Activated naive CD4-positive, alpha-beta T cell treated with anti-CD3 and anti-CD28 coated beads, Interleukin-2, amount 50 U/mL, for 24 hours (primary cell): ENCODE results near the gene LUM.
"Not testable (repeated sequence)": the region's sequence is repeated elsewhere in the genome, so short reads cannot be mapped to it uniquely, and the experiment has no call there.

ENCODE experiments used
- H3K27ac Mint-ChIP-seq: one replicate; pipeline ENCODE4 v1.8.0; 2021; ENCODE audit warnings: mild to moderate bottlenecking, mixed read lengths
- H3K27me3 Mint-ChIP-seq: one replicate; pipeline ENCODE4 v1.8.0; 2021; ENCODE audit warnings: mixed read lengths
- H3K36me3 Mint-ChIP-seq: one replicate; pipeline ENCODE4 v1.8.0; 2021; ENCODE audit warnings: mixed read lengths
- H3K4me1 Mint-ChIP-seq: one replicate; pipeline ENCODE4 v1.8.0; 2021; ENCODE audit warnings: mixed read lengths
- H3K4me3 Mint-ChIP-seq: one replicate; pipeline ENCODE4 v1.8.0; 2021; ENCODE audit warnings: mild to moderate bottlenecking, mixed read lengths
- H3K9me3 Mint-ChIP-seq: one replicate; pipeline ENCODE4 v1.8.0; 2021; ENCODE audit warnings: mixed read lengths

LUM gene

DNA sequence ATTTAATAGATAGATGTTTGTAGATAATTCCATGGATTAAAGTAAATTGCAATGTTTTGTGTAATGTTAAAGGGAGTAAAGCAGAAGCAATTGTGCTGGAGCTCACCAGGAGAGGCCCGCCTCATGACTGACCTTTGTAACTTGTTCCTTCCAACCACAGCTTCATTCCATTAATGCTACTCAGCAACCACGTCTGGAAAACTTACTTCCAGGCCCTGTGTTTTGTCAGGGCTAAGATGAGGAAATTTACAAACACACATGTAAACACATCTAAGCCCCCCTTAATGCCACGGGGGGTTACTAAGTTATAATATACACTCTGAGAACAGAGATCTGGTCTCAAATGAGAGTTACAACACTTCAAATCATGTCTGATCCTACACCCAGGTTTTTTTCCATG is 12.4 kb downstream of the LUM start:
- Mint-ChIP-seq H3K4me1 (no peaks in the 10 kb centered on the region), H3K4me3 (no peak overlapping the region), H3K9me3 (no peaks in the 10 kb centered on the region), H3K36me3 (no peaks in the 10 kb centered on the region), H3K27me3 (peaks cover 7% of the 10 kb centered on the region), H3K27ac (no peak overlapping the region)

DNA sequence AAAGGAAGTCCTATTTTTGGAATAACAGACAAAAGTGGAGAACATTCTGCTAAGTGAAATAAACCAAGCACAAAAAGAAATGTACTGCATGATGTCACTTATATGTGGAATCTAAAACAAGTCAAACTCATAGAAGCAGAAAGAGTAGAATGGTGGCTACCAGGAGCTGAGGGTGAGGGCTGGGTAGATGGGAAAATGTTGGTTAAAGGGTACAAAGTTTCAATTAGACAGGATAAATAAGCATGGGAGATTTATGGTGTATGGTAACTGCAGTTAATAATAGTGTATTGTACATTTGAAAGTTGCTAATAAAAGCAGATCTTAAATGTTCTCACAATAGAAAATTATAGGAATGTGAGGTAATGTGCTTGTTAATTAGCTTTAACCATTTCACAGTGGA is 12.8 kb downstream of the LUM start:
- no peaks in the 10 kb centered on the region for H3K4me1 Mint-ChIP-seq
- no peak overlapping the region for H3K27ac Mint-ChIP-seq
- no peaks in the 10 kb centered on the region for H3K36me3 Mint-ChIP-seq
- peaks cover 7% of the 10 kb centered on the region for H3K27me3 Mint-ChIP-seq
- H3K4me3 Mint-ChIP-seq, result no peak overlapping the region
- no peaks in the 10 kb centered on the region for H3K9me3 Mint-ChIP-seq

DNA sequence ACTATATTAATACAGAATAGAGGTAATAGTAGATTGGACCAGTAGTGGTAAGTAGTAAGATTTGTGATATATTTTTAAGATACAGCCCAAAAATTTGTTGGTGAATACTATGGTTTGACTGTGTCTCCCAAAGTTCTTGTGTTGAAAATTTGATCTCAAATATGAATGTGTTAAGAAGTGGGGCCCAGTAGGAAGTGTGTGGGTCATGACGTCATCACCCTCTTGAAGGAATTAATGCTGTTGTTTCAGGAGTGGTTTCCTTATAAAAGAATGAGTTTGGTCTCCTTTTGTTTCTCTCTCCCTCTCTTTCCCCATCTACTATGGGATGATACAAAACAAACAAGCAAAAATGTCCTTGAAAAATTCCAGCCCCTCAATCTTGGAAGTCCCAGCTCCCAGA is 16.3 kb downstream of the LUM start:
- H3K27ac Mint-ChIP-seq, result no peak overlapping the region
- peaks cover 7% of the 10 kb centered on the region for H3K9me3 Mint-ChIP-seq
- H3K27me3 Mint-ChIP-seq, result peaks cover 7% of the 10 kb centered on the region
- no peaks in the 10 kb centered on the region for H3K4me1 Mint-ChIP-seq
- no peaks in the 10 kb centered on the region for H3K36me3 Mint-ChIP-seq
- H3K4me3 Mint-ChIP-seq, result no peak overlapping the region

DNA sequence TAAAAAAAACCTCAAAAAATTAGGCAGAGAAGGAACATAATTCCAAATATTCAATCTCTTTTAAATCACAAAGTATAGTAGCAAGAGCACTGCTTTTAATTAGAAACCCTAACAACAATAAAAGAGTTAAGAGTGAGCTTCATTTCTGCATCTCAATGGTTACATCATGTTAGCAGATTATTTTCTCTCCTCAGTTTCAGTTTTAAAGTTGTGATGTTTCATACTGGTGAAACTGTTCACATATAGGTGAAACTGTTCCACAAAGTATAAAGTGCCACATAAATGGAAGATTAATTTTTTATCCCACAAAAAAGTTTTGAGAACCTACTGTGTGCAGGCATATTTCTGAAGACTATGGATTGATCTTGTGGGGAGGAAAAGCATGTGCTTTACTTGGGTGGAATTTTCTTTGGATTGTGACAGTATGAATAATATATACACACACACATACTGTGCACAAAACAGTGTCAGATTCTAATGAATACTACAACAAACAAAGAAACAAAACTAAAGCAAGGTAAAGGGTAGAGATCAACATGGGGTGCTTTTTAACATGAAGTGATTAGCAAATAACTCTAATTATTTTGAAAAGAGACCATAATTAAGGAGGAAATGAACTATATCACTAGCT is 17.1 kb downstream of the LUM start:
- Mint-ChIP-seq H3K9me3 (peaks cover 14% of the 10 kb centered on the region), H3K4me1 (no peaks in the 10 kb centered on the region), H3K4me3 (no peak overlapping the region), H3K27me3 (peaks cover 7% of the 10 kb centered on the region), H3K36me3 (no peaks in the 10 kb centered on the region), H3K27ac (no peak overlapping the region)

DNA sequence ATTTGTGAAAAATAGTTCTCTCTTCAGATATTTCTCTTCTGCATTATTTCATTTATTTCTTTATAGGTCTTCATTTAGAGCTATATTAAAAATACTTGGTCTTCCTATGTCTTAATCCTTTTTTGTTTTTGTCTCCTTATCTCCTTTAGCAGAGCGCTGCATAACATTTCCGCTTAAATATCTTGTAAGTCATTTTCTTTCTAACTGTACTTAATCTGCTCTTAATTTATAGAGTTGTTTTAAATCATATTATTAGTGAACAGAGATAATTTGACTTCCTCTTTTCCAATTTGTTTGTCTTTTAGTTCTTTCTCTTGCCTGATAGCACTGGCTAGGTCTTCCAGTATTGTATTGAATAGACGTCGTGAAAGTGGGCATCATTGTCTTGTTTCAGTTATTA is 18.0 kb downstream of the LUM start:
- no peak overlapping the region for H3K4me3 Mint-ChIP-seq
- peaks cover 7% of the 10 kb centered on the region for H3K27me3 Mint-ChIP-seq
- peaks cover 19% of the 10 kb centered on the region for H3K9me3 Mint-ChIP-seq
- no peaks in the 10 kb centered on the region for H3K4me1 Mint-ChIP-seq
- no peak overlapping the region for H3K27ac Mint-ChIP-seq
- no peaks in the 10 kb centered on the region for H3K36me3 Mint-ChIP-seq

DNA sequence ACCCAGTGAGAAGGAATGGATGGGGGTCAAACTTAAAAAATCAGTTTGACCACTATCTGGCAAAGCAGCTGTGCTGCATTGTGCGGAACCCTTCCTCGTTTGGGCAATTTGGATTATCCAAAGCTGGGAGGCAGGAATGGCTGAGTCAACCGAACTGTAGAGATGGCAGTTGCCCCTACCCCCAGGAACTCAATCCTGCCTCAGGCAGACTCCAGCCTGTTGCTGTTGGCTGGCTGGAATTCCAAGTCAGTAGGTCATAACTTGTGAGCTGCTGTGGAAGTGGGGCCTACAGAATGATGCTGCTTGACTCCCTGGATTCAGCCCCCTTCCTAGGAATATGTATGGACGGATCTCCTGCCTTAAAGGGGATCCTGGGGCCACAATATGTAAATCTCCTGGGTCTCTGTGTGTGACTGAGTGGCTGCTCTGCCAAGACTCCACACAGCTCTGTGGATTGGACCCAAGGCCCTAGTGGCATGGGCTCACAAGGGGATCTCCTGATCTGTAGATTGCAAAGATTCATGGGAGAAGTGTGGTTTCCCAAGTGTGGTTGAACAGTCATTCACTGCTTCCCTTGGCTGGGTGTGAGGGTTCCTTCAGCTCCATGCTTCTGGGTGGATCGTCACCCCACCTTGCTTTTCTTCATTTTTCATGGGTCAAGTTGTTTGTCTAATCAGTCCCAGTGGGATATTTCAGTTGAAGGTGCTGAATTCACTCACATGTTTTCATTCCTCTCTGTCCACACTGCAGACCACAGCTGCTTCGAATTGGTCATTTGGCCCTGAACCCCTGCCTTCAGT is 19.2 kb downstream of the LUM start:
- no peaks in the 10 kb centered on the region for H3K4me1 Mint-ChIP-seq
- H3K36me3 Mint-ChIP-seq, result no peaks in the 10 kb centered on the region
- H3K27ac Mint-ChIP-seq, result no peak overlapping the region
- H3K4me3 Mint-ChIP-seq, result no peak overlapping the region
- peaks cover 7% of the 10 kb centered on the region for H3K27me3 Mint-ChIP-seq
- H3K9me3 Mint-ChIP-seq, result peaks cover 25% of the 10 kb centered on the region

DNA sequence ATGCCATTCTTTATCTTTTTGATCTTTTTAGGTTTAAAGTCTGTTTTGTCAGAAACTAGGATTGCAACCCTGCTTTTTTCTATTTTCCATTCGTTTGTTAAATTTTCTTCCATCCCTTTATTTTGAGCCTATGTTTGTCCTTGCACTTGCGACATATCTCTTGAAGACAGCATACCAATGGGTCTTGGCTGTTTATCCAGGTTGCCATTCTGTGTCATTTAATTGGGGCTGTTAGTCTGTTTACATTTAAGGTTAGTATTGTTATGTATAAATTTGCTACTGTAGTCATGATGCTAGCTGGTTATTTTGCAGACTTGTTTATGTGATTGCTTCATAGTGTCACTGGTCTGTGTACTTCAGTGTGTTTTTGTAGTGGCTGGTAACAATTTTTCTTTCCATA is 21.3 kb downstream of the LUM start:
- H3K4me1 Mint-ChIP-seq, H3K4me3 Mint-ChIP-seq, H3K27me3 Mint-ChIP-seq, H3K27ac Mint-ChIP-seq, H3K36me3 Mint-ChIP-seq: not testable (repeated sequence)
- peaks cover 31% of the 10 kb centered on the region for H3K9me3 Mint-ChIP-seq

DNA sequence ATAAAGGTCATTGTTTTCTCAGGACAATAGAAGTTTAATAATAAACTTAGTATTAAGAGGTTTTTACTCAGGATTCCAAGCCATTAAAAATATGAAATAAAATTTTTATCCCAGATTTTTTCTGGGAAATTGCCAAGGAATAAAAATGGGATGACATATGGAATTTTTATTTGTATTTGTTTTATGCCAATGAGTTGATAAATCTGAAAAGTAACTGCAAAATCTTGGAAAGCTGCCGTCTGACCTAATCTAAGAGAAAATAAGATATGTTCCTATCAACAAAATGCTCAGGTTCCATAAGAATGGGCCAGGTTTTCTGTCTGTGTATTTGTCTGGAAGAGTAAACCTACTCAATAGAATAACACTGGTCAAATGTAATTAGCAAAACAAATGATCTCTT is 31.3 kb downstream of the LUM start:
- Mint-ChIP-seq H3K4me3 (no peak overlapping the region), H3K36me3 (no peaks in the 10 kb centered on the region), H3K4me1 (no peaks in the 10 kb centered on the region), H3K27ac (no peak overlapping the region), H3K9me3 (no peaks in the 10 kb centered on the region), H3K27me3 (no peaks in the 10 kb centered on the region)

DNA sequence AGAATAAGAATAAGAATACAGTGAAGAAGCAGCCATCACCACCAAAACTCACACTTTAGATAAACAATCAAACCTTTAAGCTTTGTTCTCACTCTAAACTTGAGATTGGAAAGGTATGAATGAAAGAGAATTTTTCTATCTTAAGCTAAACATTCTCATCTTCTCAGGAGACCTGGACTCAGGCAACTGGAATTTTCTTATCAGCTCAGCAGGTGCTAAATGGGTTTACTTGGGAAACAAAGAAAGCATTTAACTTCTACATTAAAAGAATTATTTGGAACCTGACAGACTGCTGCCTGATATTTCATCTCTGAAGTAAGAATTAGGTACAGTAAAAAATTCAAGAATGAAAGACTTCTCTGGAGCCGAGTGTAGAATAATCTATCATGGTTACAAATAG is 32.8 kb downstream of the LUM start:
- H3K27me3 Mint-ChIP-seq, result no peaks in the 10 kb centered on the region
- no peaks in the 10 kb centered on the region for H3K9me3 Mint-ChIP-seq
- no peak overlapping the region for H3K4me3 Mint-ChIP-seq
- H3K27ac Mint-ChIP-seq, result no peak overlapping the region
- H3K4me1 Mint-ChIP-seq, result no peaks in the 10 kb centered on the region
- no peaks in the 10 kb centered on the region for H3K36me3 Mint-ChIP-seq

DNA sequence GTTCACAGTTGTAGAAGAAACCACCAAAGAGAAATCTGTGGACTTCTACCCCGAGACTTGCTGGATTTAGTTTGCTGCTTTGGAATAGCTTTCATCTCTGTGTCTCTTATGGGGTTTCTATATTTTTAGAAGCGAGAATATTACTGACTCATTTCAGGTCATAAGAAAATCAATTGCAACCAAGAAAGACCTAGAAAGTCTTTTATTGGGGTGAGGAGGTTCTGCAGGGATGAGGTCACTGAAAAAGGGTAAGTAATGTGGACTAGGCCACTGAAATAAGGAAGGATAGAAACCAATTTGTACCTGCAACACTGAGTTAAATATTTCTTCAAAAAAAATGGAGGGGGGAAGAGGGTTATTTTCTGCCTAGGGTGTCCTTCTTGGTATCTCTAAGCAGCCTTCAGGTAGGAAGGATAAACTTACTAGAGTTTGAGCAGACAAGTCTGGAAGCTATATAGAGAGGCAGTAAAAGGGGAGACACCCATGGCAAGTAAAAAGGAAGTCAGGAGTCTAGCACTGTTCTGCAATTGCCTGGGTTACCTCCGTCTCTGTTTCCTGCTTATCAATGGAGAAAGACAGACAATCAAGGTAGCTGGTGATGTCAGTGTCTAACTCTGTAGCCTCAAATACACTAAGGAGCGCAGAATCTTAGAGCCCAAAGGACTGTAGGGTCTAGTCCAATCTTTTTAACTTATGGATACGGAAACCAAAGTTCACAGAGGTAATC is 33.9 kb downstream of the LUM start:
- Mint-ChIP-seq H3K27me3 (peaks cover 2% of the 10 kb centered on the region), H3K9me3 (no peaks in the 10 kb centered on the region), H3K27ac (no peak overlapping the region), H3K36me3 (no peaks in the 10 kb centered on the region), H3K4me3 (no peak overlapping the region), H3K4me1 (no peaks in the 10 kb centered on the region)

DNA sequence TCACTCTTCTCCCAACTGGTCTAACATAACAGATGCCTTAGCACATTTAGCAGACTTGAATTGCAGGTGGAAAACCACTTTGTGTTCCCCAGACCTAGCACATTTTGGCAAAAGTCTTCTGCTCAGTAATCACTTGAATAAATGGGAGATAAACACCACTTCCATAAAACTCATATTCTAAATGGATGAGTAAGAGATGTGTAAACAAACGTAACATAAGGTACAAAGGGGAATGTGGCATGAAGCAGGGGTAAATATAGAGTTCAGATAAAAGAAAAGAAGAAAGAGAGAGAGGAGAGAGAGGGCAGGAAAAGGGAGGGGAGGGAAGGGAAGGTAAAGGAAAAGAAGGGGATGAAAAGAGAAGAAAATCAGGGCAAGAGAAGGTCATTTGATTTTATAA is 36.4 kb downstream of the LUM start:
- no peak overlapping the region for H3K4me3 Mint-ChIP-seq
- no peaks in the 10 kb centered on the region for H3K9me3 Mint-ChIP-seq
- peaks cover 2% of the 10 kb centered on the region for H3K27me3 Mint-ChIP-seq
- H3K4me1 Mint-ChIP-seq, result no peaks in the 10 kb centered on the region
- H3K36me3 Mint-ChIP-seq, result no peaks in the 10 kb centered on the region
- H3K27ac Mint-ChIP-seq, result no peak overlapping the region

DNA sequence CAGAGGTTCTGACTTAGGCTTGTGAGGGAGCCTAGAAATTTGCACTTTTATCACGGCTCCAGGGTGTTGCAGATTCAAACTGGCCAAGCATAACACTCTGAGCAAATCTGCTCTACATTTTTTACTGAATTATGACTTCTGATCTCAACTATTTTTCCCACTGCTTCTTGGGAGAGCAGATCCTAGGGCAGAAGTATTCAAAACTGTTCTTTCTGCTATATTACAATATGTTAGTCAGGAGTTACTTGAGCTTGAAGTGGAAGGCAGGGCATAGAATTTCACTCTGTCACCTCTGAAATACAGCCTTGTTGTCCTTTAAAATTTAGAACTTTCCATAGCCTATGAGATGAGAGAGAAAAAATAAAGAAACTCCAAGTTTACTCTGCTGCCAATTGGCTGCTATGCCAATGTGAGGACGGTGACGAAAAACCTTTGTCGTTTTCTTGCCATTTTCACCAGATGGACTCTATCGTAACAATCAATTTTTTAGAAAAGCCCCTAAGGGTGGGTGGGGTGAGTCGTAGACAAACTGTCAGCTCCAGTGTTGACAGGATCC is 37.1 kb downstream of the LUM start:
- Mint-ChIP-seq H3K4me3 (no peak overlapping the region), H3K4me1 (no peaks in the 10 kb centered on the region), H3K9me3 (no peaks in the 10 kb centered on the region), H3K36me3 (no peaks in the 10 kb centered on the region), H3K27ac (no peak overlapping the region), H3K27me3 (peaks cover 4% of the 10 kb centered on the region)

DNA sequence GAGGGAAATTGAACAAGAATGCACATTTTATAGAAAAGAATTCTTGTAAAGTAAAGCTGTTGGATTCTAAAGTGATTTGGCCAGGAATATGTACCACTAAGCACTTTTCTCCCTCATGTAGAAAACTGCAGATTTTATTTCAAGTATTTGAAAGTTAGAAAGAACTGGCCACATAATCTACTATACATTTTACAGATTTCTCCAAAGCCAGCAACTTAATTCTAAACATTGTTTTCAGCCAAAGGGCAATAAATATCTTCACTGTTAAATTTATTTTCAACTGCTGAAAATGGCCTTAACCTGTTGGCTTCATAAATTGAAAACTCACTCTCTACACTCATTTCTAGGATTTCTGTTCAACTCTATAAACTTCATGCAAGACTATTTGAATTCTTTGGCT is 37.9 kb downstream of the LUM start:
- Mint-ChIP-seq H3K27me3 (peaks cover 6% of the 10 kb centered on the region), H3K9me3 (no peaks in the 10 kb centered on the region)

DNA sequence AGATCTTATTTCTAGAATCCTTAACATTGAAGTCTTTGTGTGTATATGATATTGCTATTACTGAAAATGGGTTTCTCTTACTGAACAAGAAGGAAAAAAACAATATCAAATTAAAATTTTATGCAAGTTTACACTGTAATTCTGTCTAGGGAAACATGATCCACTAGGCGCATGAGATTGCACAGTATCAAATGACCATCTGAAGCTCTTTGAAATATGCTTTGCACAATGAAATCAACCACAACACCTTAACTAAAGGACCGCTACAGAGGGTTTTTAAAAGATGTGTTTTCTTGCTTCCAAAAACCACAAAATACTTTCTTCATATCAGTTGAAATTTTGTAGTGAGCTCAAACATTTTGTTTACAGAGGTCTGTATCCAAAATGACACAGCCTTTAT is 38.4 kb downstream of the LUM start:
- Mint-ChIP-seq H3K9me3 (no peaks in the 10 kb centered on the region), H3K4me3 (no peak overlapping the region), H3K4me1 (no peaks in the 10 kb centered on the region), H3K27ac (no peak overlapping the region), H3K36me3 (no peaks in the 10 kb centered on the region), H3K27me3 (peaks cover 6% of the 10 kb centered on the region)

More for the DNA sequence above, 37.9 kb downstream of the LUM start:
- no peaks in the 10 kb centered on the region for H3K4me1 Mint-ChIP-seq
- H3K27ac Mint-ChIP-seq, result no peak overlapping the region
- no peak overlapping the region for H3K4me3 Mint-ChIP-seq
- H3K36me3 Mint-ChIP-seq, result no peaks in the 10 kb centered on the region

DNA sequence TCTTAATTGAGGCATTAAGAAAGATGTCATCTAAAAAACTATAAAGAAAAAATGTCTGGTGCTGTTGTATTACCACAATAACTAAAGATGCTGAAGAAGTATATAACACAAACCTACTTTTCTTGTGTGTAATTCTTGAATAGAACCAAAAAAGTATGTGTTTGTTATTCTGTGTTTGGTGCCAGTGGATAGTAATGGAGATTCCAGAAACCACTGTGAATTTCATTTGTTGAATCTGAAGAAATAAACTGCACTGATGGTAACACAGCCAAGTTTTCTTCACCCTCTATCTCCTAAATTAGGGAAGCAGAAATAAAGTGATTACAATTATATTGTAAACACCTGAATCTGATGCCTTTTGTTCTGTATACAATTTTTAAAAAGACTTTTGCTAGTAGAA is 40.4 kb downstream of the LUM start:
- Mint-ChIP-seq H3K27me3 (peaks cover 8% of the 10 kb centered on the region), H3K9me3 (no peaks in the 10 kb centered on the region), H3K4me1 (no peaks in the 10 kb centered on the region), H3K27ac (no peak overlapping the region), H3K4me3 (no peak overlapping the region), H3K36me3 (no peaks in the 10 kb centered on the region)

DNA sequence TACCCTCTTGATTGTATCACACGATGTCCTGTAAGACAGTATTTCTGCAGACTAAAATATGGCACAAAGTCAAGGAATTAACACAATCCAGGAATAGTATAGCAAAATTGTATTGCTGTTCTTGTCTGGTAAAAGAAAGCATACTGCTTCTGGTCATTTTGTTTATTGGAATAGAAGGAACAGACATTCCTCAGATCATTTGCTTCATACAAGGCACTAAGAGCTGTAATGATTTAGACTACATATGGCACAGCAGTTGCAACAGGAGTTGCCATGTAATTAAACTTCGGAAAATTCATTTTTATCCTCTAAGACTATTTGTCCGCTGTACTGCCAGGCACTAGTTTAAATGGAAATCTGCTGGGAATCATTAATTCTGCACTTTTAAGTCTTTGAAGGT is 45.9 kb downstream of the LUM start:
- no peak overlapping the region for H3K4me3 Mint-ChIP-seq
- no peaks in the 10 kb centered on the region for H3K9me3 Mint-ChIP-seq
- no peaks in the 10 kb centered on the region for H3K4me1 Mint-ChIP-seq

More for the DNA sequence above, 45.9 kb downstream of the LUM start:
- Mint-ChIP-seq H3K36me3 (no peaks in the 10 kb centered on the region), H3K27me3 (peaks cover 12% of the 10 kb centered on the region), H3K27ac (no peak overlapping the region)
